ENCODE measurements around the gene ULK4.

The ULK4 gene

DNA sequence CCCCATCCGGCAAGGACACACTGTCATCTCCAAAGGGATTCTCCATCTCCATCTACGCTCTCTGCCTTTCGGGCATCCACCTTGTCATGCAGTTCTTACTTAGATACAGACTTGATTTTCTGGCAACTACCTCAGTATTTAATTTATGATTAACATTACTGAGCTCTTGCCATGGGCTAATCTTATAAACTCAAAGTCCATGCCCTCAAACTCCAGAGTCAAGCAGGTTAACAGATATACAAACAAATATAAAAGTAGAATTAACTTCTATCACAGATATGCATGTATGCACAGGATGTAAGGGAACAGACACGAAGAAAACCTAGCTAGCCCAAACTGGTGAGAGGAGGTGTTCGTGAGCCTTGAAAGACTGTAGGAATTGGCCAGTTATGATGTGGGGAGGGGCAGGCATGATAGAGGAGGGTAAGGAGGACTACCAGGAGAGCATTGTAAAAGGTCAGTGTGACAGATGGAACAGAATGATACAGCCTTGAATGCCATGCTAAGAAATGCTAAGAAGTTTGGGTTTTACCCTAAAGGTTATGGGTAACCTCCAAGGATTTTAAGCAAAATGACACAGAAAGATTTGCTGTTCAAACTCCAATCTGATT lies 334.3 kb downstream of the ULK4 start:
- DNase-seq = no peak

- no peak for DNase-seq
These were observed 349.1 kb downstream of the ULK4 start for GRCh38 chr3:41612853-41613252.

DNA sequence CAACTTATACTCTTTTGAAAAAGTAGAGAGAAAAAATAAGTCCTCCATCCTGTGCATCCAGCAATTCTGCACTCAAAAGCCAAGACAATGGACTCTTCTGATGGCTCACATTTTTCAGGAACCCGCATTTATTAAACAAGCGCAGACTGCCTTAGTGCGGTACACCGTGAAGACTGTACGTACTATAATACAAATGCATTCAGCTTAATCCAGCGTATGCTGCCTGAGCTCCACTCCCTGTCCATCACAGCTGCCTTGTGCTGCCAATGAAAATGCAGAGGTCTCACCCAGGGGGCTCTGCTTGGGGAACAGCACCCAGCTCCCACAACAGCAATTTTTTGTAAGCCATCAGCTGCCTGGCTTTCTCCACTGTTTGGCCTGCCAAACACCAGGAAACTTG lies 350.9 kb downstream of the ULK4 start:
- DNase-seq = no peak

GRCh38 chr3:41608347-41608746 lies 353.6 kb downstream of the ULK4 start:
- DNase-seq = no peak

DNA sequence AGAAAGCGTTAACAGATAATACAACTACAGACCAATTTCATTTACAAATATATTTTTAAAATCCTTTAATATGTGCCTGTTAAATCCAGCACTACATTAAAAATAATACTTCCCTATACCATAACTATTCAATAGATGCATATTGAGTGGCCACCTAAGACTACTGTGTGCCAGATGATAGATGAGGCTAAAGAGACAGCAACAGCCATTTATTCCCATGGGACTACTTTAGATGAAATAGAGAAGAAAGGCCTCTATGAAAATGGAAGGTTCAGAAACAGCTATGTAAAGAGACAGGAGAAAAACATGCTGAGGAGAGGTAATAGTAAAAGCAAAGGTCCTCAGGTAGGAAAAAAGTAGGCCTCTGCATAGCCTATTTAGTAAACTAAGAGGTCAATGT lies 358.1 kb downstream of the ULK4 start:
- no peak for DNase-seq

DNA sequence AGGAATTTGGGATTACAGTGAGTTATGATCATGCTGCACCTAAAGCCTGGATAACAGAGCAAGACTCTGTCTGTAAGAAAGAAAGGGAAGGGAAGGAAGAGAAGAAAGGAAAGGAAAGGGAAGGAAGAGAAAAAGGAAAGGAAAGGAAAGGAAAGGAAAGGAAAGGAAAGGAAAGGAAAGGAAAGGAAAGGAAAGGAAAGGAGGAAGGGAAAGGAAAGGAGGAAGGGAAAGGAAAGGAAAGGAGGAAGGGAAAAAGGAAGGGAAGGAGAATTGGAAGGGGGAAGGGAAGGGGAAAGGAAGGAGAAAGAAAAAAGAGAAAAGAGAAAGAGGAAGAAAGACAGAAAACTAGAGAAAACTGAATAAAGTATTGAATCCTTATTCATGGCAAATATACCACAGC lies 359.8 kb downstream of the ULK4 start:
- no peak for DNase-seq

DNA sequence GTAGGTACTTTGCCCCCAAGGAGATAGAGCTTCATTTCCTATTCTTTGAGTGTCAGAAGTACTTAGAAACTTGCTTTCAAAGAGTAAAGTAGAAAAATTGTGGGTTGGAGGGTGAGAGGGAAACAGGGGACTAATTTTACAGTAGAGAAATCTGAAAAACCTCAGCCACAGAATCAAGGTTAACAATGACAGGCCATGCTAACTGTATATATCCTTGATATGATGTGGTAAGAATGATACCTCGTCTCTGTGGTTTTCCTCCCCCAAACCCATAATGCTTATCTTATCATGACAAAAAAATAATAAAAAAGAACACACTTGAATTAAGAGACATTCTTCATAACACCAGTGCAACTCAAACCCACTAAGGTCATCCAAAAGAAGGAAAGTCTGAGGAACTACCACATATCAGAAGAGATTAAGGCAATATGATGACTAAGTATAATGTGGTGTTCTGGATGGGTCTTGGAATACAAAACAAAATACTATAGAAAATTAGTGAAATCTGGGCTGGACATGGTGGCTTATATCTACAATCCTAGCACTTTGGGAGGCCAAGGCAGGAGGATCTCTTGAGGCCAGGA lies 360.4 kb downstream of the ULK4 start:
- DNase-seq = no peak

DNA sequence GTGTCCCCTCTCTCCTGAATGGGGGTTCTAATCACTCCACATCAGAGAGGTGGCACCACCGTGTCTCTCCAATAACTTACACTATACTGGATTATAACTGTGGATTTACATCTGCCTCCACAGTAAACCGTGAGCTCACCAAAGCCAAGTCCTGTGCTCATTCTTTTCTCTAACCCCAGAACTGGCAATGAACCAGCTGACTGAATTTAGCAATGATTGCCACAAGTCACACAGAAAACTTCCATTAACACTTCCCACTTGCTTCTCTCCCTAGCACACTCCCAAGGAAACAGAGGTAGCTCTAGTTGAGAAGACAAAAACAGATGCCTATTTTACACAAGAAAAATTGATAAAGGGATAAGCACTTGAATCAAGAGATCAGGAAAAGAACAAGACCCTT lies 361.3 kb downstream of the ULK4 start:
- no peak for DNase-seq

DNA sequence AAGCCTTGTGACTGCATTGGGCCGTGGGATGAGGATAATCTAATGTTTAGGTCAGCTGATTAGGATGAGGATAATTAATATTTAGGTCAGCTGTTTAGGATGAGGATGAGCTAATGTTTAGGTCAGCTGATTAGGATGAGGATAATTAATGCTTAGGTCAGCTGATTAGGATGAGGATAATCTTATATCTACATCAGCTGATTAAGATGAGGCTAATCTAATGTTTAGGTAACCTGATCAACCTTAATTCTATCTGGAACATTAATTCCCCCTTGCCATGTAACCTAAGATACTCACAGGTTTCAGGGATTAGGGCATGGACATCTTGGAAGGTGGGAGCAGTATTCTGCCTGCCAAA lies 362.8 kb downstream of the ULK4 start:
- no peak for DNase-seq

- no peak for DNase-seq
These were observed 363.3 kb downstream of the ULK4 start for GRCh38 chr3:41598402-41599126.

DNA sequence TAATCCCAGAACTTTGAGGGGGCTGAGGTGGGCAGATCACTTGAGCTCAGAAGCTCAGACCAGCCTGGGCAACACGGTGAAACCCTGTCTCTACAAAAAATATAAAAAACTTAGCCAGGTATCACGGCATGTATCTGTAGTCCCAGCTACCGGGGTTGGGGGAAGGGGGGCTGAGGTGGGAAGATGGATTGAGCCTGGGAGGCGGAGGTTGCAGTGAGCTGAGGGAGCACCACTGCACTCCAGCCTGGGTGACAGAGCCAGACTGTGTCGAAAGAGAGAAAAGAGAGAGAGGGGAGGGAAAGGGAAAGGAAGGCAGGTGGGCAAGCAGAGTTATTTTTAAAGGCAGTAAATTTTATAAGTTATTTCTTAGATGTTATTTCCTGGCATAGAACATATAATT lies 368.1 kb downstream of the ULK4 start:
- no peak for DNase-seq

DNA sequence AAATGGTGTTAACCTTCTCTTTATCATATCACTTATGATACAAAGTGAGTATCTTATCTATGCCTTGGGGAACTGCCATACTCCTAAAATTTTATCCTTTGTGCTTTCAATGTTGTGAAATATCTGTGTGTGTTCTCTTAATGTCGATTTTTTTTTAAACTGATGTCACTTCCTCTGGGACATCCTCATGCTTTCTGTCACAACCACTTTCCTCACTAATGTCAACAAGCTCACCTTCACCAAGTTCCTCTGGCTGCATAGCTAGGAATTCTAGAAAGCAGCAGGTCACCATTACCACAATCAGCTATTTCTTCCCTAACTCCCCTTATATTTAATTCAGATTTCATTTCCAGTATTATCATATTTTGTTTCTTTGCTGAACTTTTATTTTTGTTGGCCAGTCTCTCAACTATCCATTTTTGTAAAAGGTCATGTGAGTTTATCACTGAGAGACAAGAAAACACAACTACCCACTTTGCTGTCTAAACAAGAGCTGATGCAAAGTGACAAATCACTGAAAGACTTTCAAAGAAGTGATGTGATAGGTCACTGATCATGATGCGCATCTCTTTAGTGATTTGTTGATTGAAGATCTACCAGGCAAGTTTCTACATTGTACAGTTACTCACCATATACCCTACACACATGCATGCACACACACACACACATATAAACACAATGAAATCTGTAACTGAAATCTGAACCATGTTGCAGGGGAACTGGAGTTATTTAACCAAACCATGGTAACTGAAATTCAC lies 369.0 kb downstream of the ULK4 start:
- no peak for DNase-seq

GRCh38 chr3:41583014-41583413 lies 378.9 kb downstream of the ULK4 start:
- no peak for DNase-seq

- no peak for DNase-seq
These were observed 380.2 kb downstream of the ULK4 start for GRCh38 chr3:41581700-41582099.

DNA sequence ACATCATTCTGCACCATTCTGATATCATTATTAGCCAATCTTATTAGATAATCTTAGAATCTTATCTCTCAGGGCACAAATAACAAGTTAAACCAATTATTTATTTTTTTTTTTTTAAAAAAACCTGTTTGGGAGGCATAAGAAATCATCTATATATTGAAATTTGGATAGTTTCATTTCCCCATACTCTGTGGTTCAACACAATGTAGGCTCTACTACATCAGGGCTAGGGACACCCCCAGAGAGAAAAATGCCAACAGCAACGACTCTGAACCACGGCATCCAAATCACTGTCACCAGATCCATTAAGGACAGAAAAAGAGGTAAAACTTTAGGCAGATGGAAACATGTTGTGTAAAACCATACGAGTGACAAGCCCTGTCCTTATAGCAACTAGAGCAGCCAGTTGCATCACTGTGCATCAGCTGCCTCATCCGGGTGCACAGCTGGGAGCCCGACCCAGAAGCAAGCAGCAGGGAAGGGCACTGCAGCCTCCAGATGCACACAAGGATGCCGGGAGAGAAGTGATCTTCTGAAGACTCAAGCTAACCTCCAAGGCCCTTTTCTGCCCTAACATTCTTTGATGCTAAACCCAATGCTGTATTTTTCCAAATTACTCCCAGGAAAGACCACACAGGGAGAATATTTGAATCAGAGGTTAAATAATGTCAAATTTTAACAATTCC lies 381.5 kb downstream of the ULK4 start:
- no peak for DNase-seq

GRCh38 chr3:41579861-41580260 lies 382.0 kb downstream of the ULK4 start:
- no peak for DNase-seq

- DNase-seq = no peak
These were observed 383.1 kb downstream of the ULK4 start for GRCh38 chr3:41578798-41579197.

DNA sequence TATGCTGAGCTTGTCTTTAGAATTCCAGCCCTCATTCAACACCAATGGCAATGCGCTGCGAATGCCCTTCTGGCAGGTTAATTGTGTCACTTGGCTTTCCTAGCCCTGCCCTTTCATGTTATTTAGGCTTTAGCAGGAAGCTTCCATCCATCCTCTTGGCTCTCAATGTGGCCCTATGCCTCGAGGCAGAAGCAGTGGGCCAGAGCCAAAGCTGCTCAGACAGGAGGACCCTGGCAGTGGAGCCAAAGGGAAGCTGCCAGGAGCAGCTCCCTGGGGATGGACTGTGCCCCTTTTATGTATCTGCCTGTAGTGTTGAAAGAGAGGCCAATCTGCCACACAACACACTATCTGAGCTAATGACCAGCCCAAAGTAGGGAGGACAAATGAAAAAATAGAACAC lies 386.2 kb downstream of the ULK4 start:
- no peak for DNase-seq

- no peak for DNase-seq
These were observed 387.0 kb downstream of the ULK4 start for GRCh38 chr3:41574900-41575299.

DNA sequence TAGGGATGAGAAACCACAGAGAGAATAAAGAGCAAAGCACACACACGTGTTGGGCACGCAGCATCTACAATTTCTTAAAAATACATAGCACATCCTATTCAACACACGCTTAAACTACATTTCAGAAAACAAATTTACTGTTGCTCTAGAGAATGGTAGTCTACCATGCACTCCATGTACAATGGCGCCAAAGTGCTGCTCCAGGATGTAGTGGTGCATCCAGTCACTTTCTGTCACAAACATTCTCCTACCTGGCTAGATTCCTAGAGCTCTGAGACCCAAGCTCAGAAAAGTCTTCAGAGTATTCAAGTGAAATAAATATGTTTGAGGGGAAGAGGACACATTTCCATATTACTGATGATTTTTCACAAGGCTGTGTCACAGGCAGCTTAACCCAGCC lies 388.3 kb downstream of the ULK4 start:
- DNase-seq = no peak

DNA sequence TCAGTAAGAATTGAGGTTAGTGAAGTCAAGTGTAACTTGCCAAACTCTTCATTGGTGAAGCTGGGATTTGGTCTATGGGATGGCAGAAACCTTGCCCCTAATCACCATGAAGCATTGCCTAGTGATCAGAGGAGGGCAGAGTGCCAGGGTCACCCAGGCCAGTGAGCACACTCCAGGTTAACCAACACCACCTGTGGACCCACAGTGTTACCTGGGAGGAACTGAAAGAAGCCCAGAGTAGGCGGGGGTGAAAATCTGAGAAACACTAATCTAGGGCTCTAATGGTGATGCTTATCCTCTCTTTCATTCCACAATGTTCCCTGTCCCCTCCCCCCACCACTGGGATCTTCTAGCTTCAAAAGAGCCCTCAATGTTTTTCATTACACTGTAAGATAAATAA lies 389.8 kb downstream of the ULK4 start:
- no peak for DNase-seq

- no peak for DNase-seq
These were observed 392.1 kb downstream of the ULK4 start for GRCh38 chr3:41569632-41570305.

All from activated CD4-positive, alpha-beta T cell treated with anti-CD3 and anti-CD28 coated beads for 1 hour (primary cell).